Measurements from ENCODE around the gene CDH15.

CDH15 gene

GRCh38 chr16:89135971-89136765 is 35.4 kb upstream of the CDH15 start:
- no peak for TF ChIP-seq CTCF (IDR thresholded peaks at IDR 0.05; ENCODE audit: borderline replicate concordance, control extremely low read depth, extremely low read depth, insufficient read depth, missing control alignments)
- DNase-seq (ENCODE audit: low spot score), result no peak
- in situ Hi-C loops (cut with MboI; ENCODE audit: low sequenced_read_pairs, unreplicated experiment), result no loop called here

DNA sequence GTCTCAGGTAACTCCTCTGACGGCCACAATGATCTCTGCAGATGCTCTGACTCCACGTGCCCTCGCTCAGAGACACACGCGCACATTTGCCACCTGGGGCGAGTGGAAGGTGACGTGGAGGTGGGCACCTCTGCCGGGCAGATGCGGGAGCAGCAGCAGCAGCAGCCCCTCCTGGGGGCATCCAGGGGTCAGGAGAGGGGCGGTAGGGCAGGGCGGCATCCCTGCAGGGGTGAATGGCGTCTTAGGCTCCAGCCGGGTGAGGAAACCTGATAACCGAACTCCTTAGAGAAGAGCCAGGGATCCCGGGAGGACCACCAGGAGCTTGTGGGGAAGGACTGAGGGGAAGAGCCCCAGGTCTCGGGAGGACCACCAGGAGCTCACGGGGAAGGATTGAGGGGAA is 34.6 kb upstream of the CDH15 start:
- no peak for DNase-seq (ENCODE audit: low spot score)
- in situ Hi-C loops (cut with MboI; ENCODE audit: low sequenced_read_pairs, unreplicated experiment), result no loop called here

GRCh38 chr16:89137666-89138512 is 33.7 kb upstream of the CDH15 start:
- no peak for TF ChIP-seq CTCF (IDR thresholded peaks at IDR 0.05; ENCODE audit: borderline replicate concordance, control extremely low read depth, extremely low read depth, insufficient read depth, missing control alignments)
- no peak for DNase-seq (ENCODE audit: low spot score)
- in situ Hi-C loops (cut with MboI; ENCODE audit: low sequenced_read_pairs, unreplicated experiment), result no loop called here

More for the DNA sequence above, 34.6 kb upstream of the CDH15 start:
- TF ChIP-seq CTCF (IDR thresholded peaks at IDR 0.05; ENCODE audit: borderline replicate concordance, control extremely low read depth, extremely low read depth, insufficient read depth, missing control alignments), result no peak

- no peak for DNase-seq (ENCODE audit: low spot score)
- in situ Hi-C loops (cut with MboI; ENCODE audit: low sequenced_read_pairs, unreplicated experiment), result no loop called here
- TF ChIP-seq CTCF (IDR thresholded peaks at IDR 0.05; ENCODE audit: borderline replicate concordance, control extremely low read depth, extremely low read depth, insufficient read depth, missing control alignments), result no peak
Measured at GRCh38 chr16:89138513-89138795, 33.1 kb upstream of the CDH15 start.

GRCh38 chr16:89138843-89139520 is 32.6 kb upstream of the CDH15 start:
- TF ChIP-seq CTCF (IDR thresholded peaks at IDR 0.05; ENCODE audit: borderline replicate concordance, control extremely low read depth, extremely low read depth, insufficient read depth, missing control alignments), result no peak
- DNase-seq (ENCODE audit: low spot score), result no peak
- in situ Hi-C loops (cut with MboI; ENCODE audit: low sequenced_read_pairs, unreplicated experiment), result no loop called here

DNA sequence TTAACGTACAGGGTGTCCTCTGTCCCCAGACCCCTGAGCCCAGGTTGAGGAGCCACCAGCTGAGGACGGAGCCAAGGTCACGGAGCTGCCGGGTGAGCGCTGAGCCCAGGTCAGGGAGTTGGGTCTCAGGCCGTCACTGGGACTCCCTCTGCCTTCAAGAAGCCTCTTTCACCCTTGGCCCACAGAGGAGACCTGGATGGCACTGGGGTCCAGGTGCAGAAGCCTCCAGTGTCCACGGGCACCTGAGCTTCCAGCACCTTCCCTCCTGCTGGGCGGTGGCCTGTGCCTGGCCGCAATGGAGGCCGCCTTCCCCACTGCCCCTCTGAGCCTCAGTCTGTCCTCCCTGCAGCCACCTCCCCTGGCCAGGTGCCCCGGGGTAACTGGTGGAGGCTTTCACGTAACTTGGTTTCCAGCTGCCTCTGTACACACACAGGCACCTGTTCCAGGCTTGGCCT is 31.6 kb upstream of the CDH15 start:
- in situ Hi-C loops (cut with MboI; ENCODE audit: low sequenced_read_pairs, unreplicated experiment), result no loop called here
- TF ChIP-seq CTCF (IDR thresholded peaks at IDR 0.05; ENCODE audit: borderline replicate concordance, control extremely low read depth, extremely low read depth, insufficient read depth, missing control alignments), result no peak
- no peak for DNase-seq (ENCODE audit: low spot score)

All from GM13976 (cell line).